ENCODE data around the gene GBA2. TPM values are rescaled to one million over a fixed set of nuclear protein-coding genes. Genes with fewer than 3 reads are reported as not detected.
A peak's percentile ranks its signal among the peaks of the same experiment; 100 is the strongest.

GBA2 gene
- polyA plus RNA-seq, 1 donor (not counting 4 experiments of a cell fraction or from before 2014, with no cell fraction given) = 31.7 TPM

DNA sequence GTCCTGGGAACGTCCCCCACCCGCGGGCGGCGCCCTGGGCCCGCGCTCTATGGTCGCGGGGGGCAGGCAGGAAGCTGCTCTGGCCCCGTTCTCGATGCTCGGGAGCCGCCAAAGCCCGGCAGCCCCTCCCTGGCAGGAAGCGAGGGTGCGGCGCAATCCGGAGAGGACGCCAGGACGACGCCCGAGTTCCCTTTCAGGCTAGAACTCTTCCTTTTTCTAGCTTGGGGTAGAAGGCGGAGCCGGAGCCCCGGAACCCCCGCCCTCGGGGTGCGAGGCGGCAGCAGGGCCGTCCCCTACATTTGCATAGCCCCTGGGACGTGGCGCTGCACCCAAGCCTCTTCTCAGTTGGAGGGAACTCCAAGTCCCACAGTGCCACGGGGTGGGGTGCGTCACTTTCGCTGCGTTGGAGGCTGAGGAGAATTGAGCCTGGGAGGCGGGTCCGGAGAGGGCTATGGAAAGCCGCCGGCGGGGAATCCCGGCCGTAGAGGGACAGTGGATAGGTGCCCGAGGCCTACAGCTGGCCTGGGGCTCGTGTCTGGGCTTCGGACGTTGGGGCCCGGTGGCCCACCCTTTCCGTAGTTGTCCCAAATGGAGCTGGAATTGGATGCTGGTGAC, 16.7 kb downstream of the GBA2 start, which contains the start of the genes CREB3 and TLN1:
CREB3 (plus strand) TSS at position 482 of the 615 bp plus-strand sequence; CDS start at position 589, 107 bp downstream.
TLN1 (minus strand) TSS at position 11 of the 615 bp plus-strand sequence. CDS start 6,501 bp downstream, outside the sequence.
- TF ChIP-seq, protein P1, sequence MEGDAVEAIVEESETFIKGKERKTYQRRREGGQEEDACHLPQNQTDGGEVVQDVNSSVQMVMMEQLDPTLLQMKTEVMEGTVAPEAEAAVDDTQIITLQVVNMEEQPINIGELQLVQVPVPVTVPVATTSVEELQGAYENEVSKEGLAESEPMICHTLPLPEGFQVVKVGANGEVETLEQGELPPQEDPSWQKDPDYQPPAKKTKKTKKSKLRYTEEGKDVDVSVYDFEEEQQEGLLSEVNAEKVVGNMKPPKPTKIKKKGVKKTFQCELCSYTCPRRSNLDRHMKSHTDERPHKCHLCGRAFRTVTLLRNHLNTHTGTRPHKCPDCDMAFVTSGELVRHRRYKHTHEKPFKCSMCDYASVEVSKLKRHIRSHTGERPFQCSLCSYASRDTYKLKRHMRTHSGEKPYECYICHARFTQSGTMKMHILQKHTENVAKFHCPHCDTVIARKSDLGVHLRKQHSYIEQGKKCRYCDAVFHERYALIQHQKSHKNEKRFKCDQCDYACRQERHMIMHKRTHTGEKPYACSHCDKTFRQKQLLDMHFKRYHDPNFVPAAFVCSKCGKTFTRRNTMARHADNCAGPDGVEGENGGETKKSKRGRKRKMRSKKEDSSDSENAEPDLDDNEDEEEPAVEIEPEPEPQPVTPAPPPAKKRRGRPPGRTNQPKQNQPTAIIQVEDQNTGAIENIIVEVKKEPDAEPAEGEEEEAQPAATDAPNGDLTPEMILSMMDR (optimal IDR thresholded peaks at IDR 0.05 in 1 of 3, IDR thresholded peaks at IDR 0.05 in 1 of 3, conservative IDR thresholded peaks at IDR 0.05 in 1 of 3; ENCODE audit: extremely low read depth in 1 of 3, insufficient read depth in 2 of 3, low read length in 3 of 3) = peak in 1 of 3 experiments; percentile 51
- no peak for TF ChIP-seq EZH2 (IDR thresholded peaks at IDR 0.05; ENCODE audit: low read length)
- Histone ChIP-seq H3K79me2 (ENCODE audit: control insufficient read depth, insufficient read depth, low read length) (peaks cover 45% of the 10 kb centered on the region), H2AFZ (ENCODE audit: control insufficient read depth, low read length) (peak within 1 kb of the TSS; percentile 87), H3K4me1 (ENCODE audit: control insufficient read depth, extremely low read depth, insufficient read depth, low read length) (peaks cover 47% of the 10 kb centered on the region), H3K9ac (ENCODE audit: control insufficient read depth, extremely low read depth, insufficient read depth, low read length) (peak within 1 kb of the TSS; percentile 92), H3K27ac (ENCODE audit: control insufficient read depth, insufficient read depth, low read length) (peak within 1 kb of the TSS; percentile 85), H3K27me3 (ENCODE audit: control insufficient read depth, extremely low read depth, insufficient read depth, low read length) (no peaks in the 10 kb centered on the region), H3K9me1 (ENCODE audit: control insufficient read depth, extremely low read depth, insufficient read depth, low read length) (peaks cover 7% of the 10 kb centered on the region), H3K9me3 (ENCODE audit: control insufficient read depth, low read depth, low read length) (no peaks in the 10 kb centered on the region), H4K20me1 (ENCODE audit: control insufficient read depth, extremely low read depth, insufficient read depth, low read length) (peaks cover 23% of the 10 kb centered on the region), H3K4me3 (ENCODE audit: control insufficient read depth in 2 of 3, extremely low read depth in 1 of 3, insufficient read depth in 2 of 3, low read depth in 1 of 3, low read length in 3 of 3) (peak within 1 kb of the TSS; percentile 65 to 95 (median 89)), H3K36me3 (ENCODE audit: control insufficient read depth in 2 of 2, extremely low read depth in 1 of 2, insufficient read depth in 2 of 2, low read length in 2 of 2) (peaks cover 20 to 23% of the 10 kb centered on the region in 2 experiments), H3K4me2 (ENCODE audit: control insufficient read depth, extremely low read depth, insufficient read depth, low read depth, low read length) (peak within 1 kb of the TSS; percentile 97)
- FAIRE-seq = peak; percentile 57
- peak; percentile 92 for DNase-seq (ENCODE audit: low read depth, low spot score)
- dilution Hi-C loops (cut with MboI; ENCODE audit: extremely low pct_ligation_motif_present, low sequenced_read_pairs) = no loop called here

DNA sequence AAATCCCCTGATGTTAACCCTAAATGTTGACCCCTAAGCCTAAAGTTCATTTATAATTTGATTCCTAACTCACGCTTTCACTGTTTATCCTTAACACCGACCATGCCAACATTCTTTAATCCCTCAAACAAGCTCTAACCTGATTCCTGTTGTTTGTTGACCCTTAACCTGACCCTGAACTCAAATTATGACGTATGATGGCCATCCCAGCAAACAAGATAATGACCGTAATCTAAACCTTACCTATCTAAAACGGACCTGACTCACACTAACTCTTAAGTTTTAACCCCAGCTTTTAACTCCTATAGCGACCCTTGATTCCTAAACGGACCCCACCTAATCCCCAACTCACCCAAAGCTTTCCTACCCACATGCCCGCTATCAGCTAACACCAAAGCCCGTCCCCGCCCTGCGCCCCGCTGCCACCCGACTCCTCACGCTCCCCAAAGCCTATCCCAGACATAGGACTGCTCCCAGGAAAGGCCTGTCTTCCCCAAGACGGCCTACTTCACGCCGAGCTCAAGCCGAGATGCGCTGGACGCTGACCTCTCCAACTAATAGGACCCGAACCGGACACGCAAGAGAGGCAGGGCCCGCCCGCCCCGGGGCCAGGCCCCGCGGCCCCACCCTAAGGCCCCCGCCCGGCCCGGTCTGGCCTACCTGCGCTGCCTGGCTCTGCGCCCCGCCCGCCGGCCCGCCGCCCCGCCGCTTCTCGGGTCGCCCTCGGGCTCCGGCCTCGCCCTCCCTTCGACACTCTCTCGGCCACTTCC, 17.4 kb downstream of the GBA2 start:
- peaks cover 7% of the 10 kb centered on the region for H3K9me1 ChIP-seq (ENCODE audit: control insufficient read depth, extremely low read depth, insufficient read depth, low read length)
- H3K4me3 ChIP-seq (ENCODE audit: control insufficient read depth in 2 of 3, extremely low read depth in 1 of 3, insufficient read depth in 2 of 3, low read depth in 1 of 3, low read length in 3 of 3) = peak overlapping the region; percentile 65 to 95 (median 89)
- DNase-seq (ENCODE audit: low read depth, low spot score) = no peak
- H3K9me3 ChIP-seq (ENCODE audit: control insufficient read depth, low read depth, low read length) = no peaks in the 10 kb centered on the region
- peak overlapping the region; percentile 92 for H3K9ac ChIP-seq (ENCODE audit: control insufficient read depth, extremely low read depth, insufficient read depth, low read length)
- peaks cover 47% of the 10 kb centered on the region for H3K4me1 ChIP-seq (ENCODE audit: control insufficient read depth, extremely low read depth, insufficient read depth, low read length)
- dilution Hi-C loops (cut with MboI; ENCODE audit: extremely low pct_ligation_motif_present, low sequenced_read_pairs) = no loop called here
- H3K27me3 ChIP-seq (ENCODE audit: control insufficient read depth, extremely low read depth, insufficient read depth, low read length) = no peaks in the 10 kb centered on the region
- H3K36me3 ChIP-seq (ENCODE audit: control insufficient read depth in 2 of 2, extremely low read depth in 1 of 2, insufficient read depth in 2 of 2, low read length in 2 of 2) = peaks cover 13 to 19% of the 10 kb centered on the region in 2 experiments
- H3K4me2 ChIP-seq (ENCODE audit: control insufficient read depth, extremely low read depth, insufficient read depth, low read depth, low read length) = peak overlapping the region; percentile 95
- H3K27ac ChIP-seq (ENCODE audit: control insufficient read depth, insufficient read depth, low read length) = peak overlapping the region; percentile 85
- peak overlapping the region; percentile 79 for H2AFZ ChIP-seq (ENCODE audit: control insufficient read depth, low read length)
- H3K79me2 ChIP-seq (ENCODE audit: control insufficient read depth, insufficient read depth, low read length) = peaks cover 51% of the 10 kb centered on the region
- TF ChIP-seq, protein P1 (optimal IDR thresholded peaks at IDR 0.05 in 1 of 3, IDR thresholded peaks at IDR 0.05 in 1 of 3, conservative IDR thresholded peaks at IDR 0.05 in 1 of 3; ENCODE audit: extremely low read depth in 1 of 3, insufficient read depth in 2 of 3, low read length in 3 of 3) = no peak
- TF ChIP-seq EZH2 (IDR thresholded peaks at IDR 0.05; ENCODE audit: low read length) = no peak
- no peak for FAIRE-seq
- peaks cover 26% of the 10 kb centered on the region for H4K20me1 ChIP-seq (ENCODE audit: control insufficient read depth, extremely low read depth, insufficient read depth, low read length)
